D721Med (cell line): ENCODE results near the gene CTDP1.

Experiments
- DNase-seq: peaks from one replicate; pipeline ENCODE4 v3.0.0; 2011; ENCODE audit warnings: low spot score; ENCODE audit not compliant: insufficient read length
- FAIRE-seq: peaks from 2 replicates; lab custom pipeline; 2011; peaks lifted over from hg19 to GRCh38; lab: Jason Lieb, UNC
- TF ChIP-seq, protein P1 (sequence below): IDR thresholded peaks from 2 replicates; pipeline ENCODE4 v1.5.1; 2012; ENCODE audit warnings: mild to moderate bottlenecking, control low read depth; ENCODE audit not compliant: insufficient read depth; ENCODE audit errors: missing control alignments

CTDP1 gene

DNA sequence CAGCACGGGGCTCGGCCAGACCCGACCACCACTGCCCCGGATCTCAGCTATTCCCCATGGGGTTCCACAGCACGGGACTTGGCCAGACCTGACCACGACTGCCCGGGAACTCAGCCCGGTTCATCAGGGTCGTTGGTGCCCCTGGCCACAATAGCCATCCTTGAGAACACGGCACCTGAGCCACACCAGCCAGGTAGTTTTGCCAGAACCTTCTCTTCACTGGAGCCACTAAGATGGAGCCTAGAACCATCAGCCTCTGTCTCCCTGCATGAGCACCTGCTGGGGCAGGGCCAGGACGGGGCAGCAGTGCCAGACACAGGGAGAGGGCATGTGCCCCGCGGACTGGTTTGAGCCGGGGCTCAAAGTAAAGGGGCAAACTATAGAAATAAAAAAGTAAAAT, 106.7 kb downstream of the CTDP1 start:
- TF ChIP-seq, protein P1, sequence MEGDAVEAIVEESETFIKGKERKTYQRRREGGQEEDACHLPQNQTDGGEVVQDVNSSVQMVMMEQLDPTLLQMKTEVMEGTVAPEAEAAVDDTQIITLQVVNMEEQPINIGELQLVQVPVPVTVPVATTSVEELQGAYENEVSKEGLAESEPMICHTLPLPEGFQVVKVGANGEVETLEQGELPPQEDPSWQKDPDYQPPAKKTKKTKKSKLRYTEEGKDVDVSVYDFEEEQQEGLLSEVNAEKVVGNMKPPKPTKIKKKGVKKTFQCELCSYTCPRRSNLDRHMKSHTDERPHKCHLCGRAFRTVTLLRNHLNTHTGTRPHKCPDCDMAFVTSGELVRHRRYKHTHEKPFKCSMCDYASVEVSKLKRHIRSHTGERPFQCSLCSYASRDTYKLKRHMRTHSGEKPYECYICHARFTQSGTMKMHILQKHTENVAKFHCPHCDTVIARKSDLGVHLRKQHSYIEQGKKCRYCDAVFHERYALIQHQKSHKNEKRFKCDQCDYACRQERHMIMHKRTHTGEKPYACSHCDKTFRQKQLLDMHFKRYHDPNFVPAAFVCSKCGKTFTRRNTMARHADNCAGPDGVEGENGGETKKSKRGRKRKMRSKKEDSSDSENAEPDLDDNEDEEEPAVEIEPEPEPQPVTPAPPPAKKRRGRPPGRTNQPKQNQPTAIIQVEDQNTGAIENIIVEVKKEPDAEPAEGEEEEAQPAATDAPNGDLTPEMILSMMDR: no peak
- FAIRE-seq (no peak), DNase-seq (no peak)

- TF ChIP-seq, protein P1: no peak
- FAIRE-seq: peak; percentile 63
- no peak for DNase-seq
These were observed 107.4 kb downstream of the CTDP1 start for GRCh38 chr18:79786786-79787526.

DNA sequence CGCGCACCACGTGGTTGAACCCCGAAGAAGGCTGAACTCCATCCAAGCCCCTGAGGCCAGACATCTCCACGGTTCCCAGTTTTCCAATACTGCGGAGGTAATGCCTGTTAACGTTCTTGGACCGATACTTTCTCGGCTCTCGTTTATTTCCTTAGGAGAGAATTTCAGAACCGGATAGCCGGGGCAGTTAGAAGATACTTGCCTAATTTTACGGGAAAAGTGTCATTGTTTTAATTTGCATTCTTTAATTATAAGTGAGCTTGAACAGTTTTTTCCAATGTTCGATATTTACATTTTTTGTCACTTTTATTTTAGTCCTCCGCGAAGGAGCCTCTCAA, 107.9 kb downstream of the CTDP1 start:
- TF ChIP-seq, protein P1: no peak
- FAIRE-seq (no peak), DNase-seq (no peak)

DNA sequence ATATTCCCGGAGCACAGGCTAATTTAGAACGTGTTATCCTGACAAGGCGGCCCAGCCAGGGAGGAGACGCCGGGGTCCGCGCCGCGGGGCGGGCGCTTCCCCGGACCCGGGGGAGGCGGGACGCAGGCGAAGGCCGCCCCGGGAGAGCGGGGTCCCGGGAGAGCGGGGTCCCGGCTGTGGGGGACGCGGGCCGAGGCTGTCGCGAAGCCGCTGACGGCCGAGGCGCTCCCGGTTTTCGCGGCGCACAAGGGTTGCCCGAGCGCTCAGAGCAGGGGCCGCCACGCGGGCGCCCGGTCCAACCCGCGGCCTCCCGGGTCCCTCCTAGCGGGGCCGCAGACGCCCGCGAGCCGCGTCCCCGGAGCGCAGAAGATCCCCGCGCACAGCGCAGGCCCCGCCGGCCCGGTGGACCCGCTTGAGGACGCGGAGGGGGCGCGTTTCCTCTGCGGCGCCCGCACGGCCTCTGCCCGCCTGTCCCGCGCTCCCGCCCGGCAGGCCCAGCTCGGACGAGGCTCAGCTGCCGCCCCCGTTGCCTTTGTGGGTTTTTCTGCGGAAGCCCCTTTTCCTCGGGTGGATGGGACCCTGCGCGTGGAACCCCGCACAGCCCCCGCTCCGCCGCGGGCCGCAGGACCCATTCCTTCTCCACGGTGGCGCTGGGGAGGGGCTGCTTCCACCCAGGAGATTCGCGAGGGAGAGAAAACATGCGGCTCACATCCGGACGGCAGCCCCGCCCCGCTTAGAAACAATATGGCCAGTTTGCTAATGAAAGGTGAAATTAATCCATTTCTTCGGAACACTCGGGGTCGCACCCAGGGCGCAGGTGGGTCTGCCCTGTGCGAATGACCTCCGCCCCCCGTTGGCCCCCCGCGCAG, 108.5 kb downstream of the CTDP1 start:
- FAIRE-seq (no peak), DNase-seq (no peak)
- TF ChIP-seq, protein P1: no peak

DNA sequence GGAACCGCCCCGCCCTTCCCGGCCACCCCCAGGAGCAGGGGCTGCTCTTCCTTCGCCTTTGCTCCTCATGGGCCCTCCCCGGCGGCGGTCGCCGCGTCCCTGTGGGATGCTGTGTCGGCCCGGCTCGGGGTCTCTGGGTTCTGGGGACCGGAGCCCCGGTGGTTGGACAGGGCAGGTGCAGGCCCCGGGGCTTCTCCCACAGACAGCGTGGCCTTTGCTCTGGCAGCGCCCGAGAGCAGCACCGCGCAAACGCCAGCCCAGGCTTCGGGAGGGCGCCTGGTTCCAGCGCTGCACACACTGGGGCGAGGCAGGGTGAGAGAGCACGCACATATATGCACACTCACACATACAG, 109.1 kb downstream of the CTDP1 start:
- DNase-seq (no peak), FAIRE-seq (no peak)
- TF ChIP-seq, protein P1: no peak

DNA sequence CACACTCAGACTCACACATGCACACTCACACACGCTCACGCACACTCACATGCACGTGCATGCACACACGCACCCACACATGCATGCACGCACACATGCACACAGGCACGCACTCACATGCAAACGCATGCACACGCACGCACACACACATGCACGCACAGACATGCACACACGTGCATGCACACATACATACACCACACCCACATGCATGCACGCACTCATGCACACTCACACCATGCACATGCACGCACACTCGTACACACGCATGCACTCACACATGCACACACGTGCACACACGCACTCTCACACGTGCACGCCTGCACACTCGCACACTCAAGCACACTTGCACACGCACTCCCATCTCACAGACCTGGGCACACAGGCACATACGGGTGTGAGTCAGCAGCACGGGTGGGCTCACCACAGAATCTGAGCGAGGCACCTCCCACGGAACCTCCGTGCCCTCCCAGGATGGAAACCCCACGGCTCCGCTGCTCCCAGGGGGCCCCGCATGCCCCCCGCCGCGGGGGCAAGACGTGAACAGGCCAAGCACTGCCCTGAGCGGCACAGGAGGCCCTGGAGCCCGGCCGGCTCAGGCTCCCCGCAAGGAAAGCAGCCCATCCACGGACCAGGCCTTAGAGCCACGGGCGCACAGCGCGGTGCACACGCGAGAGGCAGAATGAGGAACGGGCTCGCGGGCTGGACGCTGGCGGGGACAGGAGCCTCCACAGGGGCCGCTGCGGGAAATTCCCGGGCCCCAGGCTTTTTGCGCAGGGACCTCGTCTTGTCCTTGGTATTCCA, 109.7 kb downstream of the CTDP1 start:
- FAIRE-seq: no peak
- no peak for DNase-seq
- TF ChIP-seq, protein P1: no peak
